Neural progenitor cell (in vitro differentiated cells): Measurements from ENCODE around the gene POLN. TPM values are rescaled to one million over a fixed set of nuclear protein-coding genes. Genes with fewer than 3 reads are reported as not detected.

Experiments
- DNase-seq: peaks from one replicate; pipeline ENCODE4 v3.0.0-alpha.2; 2016; ENCODE audit warnings: low spot score
- H2AFZ ChIP-seq: fragments of 200-600 bp; sonication (generic); replicated peaks from 2 replicates; pipeline ENCODE4 v1.6.1; 2016; ENCODE audit warnings: antibody characterized with exemption
- H3F3A ChIP-seq: fragments of 200-600 bp; sonication (generic); 2 replicates; pipeline ENCODE4 v1.6.1; 2016; ENCODE audit warnings: antibody characterized with exemption, low read depth
- H3K27ac ChIP-seq: fragments of 200-600 bp; sonication (generic); 2 replicates; pipeline ENCODE4 v1.5.1; 2016; ENCODE audit warnings: mild to moderate bottlenecking
- H3K27me3 ChIP-seq: fragments of 200-600 bp; sonication (generic); 2 replicates; pipeline ENCODE4 v1.6.1; 2016; ENCODE audit warnings: mild to moderate bottlenecking, moderate library complexity
- H3K36me3 ChIP-seq: fragments of 200-600 bp; sonication (generic); 2 replicates; pipeline ENCODE4 v1.5.1; 2016
- H3K4me1 ChIP-seq: fragments of 200-600 bp; sonication (generic); 2 replicates; pipeline ENCODE4 v1.6.1; 2016; ENCODE audit warnings: mixed run types
- H3K4me2 ChIP-seq: fragments of 200-600 bp; sonication (generic); 2 replicates; pipeline ENCODE4 v1.6.1; 2016
- H3K4me3 ChIP-seq: fragments of 200-600 bp; sonication (generic); 2 replicates; pipeline ENCODE4 v1.5.1; 2016
- H3K79me2 ChIP-seq: fragments of 200-600 bp; sonication (generic); 2 replicates; pipeline ENCODE4 v1.6.1; 2016; ENCODE audit warnings: low read depth
- H3K9ac ChIP-seq: fragments of 200-600 bp; sonication (generic); 2 replicates; pipeline ENCODE4 v1.6.1; 2016
- H3K9me3 ChIP-seq: fragments of 200-600 bp; sonication (generic); 2 replicates; pipeline ENCODE4 v1.5.1; 2016; ENCODE audit warnings: low read depth
- H4K20me1 ChIP-seq: fragments of 200-600 bp; sonication (generic); 2 replicates; pipeline ENCODE4 v1.6.1; 2016; ENCODE audit warnings: low read depth
- H3K27ac Mint-ChIP-seq: 3 replicates; pipeline ENCODE4 v1.8.0; 2021; ENCODE audit warnings: mixed read lengths
- H3K27me3 Mint-ChIP-seq: 2 replicates; pipeline ENCODE4 v1.8.0; 2022; ENCODE audit warnings: low read depth, mild to moderate bottlenecking, inconsistent platforms, moderate library complexity, mixed read lengths; ENCODE audit not compliant: insufficient read depth
- H3K36me3 Mint-ChIP-seq: 3 replicates; pipeline ENCODE4 v1.8.0; 2021; ENCODE audit warnings: mixed read lengths
- H3K4me1 Mint-ChIP-seq: 3 replicates; pipeline ENCODE4 v1.8.0; 2021; ENCODE audit warnings: mixed read lengths
- H3K4me3 Mint-ChIP-seq: 3 replicates; pipeline ENCODE4 v1.8.0; 2021; ENCODE audit warnings: mild to moderate bottlenecking, moderate library complexity, mixed read lengths
- H3K9me3 Mint-ChIP-seq: 3 replicates; pipeline ENCODE4 v1.8.0; 2020; ENCODE audit warnings: mixed read lengths
- CTCF ChIP-seq: fragments of 200-600 bp; sonication (generic); IDR thresholded peaks from 2 replicates; pipeline ENCODE4 v1.5.1; 2017; ENCODE audit warnings: antibody characterized with exemption, mild to moderate bottlenecking
- EZH2 ChIP-seq: fragments of 200-600 bp; sonication (generic); IDR thresholded peaks from 2 replicates; pipeline ENCODE4 v1.6.1; 2017; ENCODE audit warnings: antibody characterized with exemption, mild to moderate bottlenecking, moderate library complexity
- EZH2phosphoT487 ChIP-seq: fragments of 200-600 bp; sonication (generic); IDR thresholded peaks from 2 replicates; pipeline ENCODE4 v1.6.1; 2017; ENCODE audit warnings: antibody characterized with exemption
- total RNA-seq: library from RNA; depleted of rRNA; stranded (reverse); fragments of >200 nt; gene quantifications from 2 replicates; pipeline ENCODE4 v1.2.3, GENCODE V29; 2015; ENCODE audit warnings: low replicate concordance

The POLN gene
- total RNA-seq, 1 donor from 2014 or later, result 1.7 TPM

- no peak for TF ChIP-seq EZH2phosphoT487
- no peak for TF ChIP-seq CTCF
- TF ChIP-seq EZH2, result no peak
- no peaks in the 10 kb centered on the region for H3K4me1 Mint-ChIP-seq
- H3K79me2 ChIP-seq, result no peaks in the 10 kb centered on the region
Observed at GRCh38 chr4:2193326-2193725, 48.6 kb downstream of the POLN start.

GRCh38 chr4:2186865-2187172, 55.1 kb downstream of the POLN start:
- Histone ChIP-seq H3K27me3 (no peaks in the 10 kb centered on the region), H3K36me3 (no peaks in the 10 kb centered on the region), H3K4me3 (no peak overlapping the region), H3K27ac (no peak overlapping the region), H3K79me2 (no peaks in the 10 kb centered on the region), H2AFZ (no peak overlapping the region), H3F3A (no peaks in the 10 kb centered on the region), H3K9ac (no peak overlapping the region), H3K4me1 (no peaks in the 10 kb centered on the region), H3K4me2 (no peak overlapping the region), H3K9me3 (peaks cover 6% of the 10 kb centered on the region), H4K20me1 (no peaks in the 10 kb centered on the region)
- no peak for DNase-seq
- TF ChIP-seq EZH2phosphoT487, result no peak
- TF ChIP-seq CTCF, result no peak
- TF ChIP-seq EZH2, result no peak
- H3K4me3 Mint-ChIP-seq, result no peak overlapping the region
- H3K27me3 Mint-ChIP-seq, result no peaks in the 10 kb centered on the region
- no peak overlapping the region for H3K27ac Mint-ChIP-seq
- peaks cover 3% of the 10 kb centered on the region for H3K36me3 Mint-ChIP-seq
- peaks cover 28% of the 10 kb centered on the region for H3K9me3 Mint-ChIP-seq
- no peaks in the 10 kb centered on the region for H3K4me1 Mint-ChIP-seq

More at GRCh38 chr4:2193326-2193725, 48.6 kb downstream of the POLN start:
- no peak overlapping the region for H3K4me2 ChIP-seq
- no peak overlapping the region for H3K27ac ChIP-seq
- no peak overlapping the region for H2AFZ ChIP-seq
- no peak overlapping the region for H3K4me3 ChIP-seq
- no peak overlapping the region for H3K9ac ChIP-seq
- no peaks in the 10 kb centered on the region for H3K36me3 Mint-ChIP-seq
- H3F3A ChIP-seq, result no peaks in the 10 kb centered on the region
- no peaks in the 10 kb centered on the region for H3K9me3 ChIP-seq
- DNase-seq, result no peak
- H4K20me1 ChIP-seq, result no peaks in the 10 kb centered on the region
- H3K27me3 ChIP-seq, result no peaks in the 10 kb centered on the region
- H3K27me3 Mint-ChIP-seq, result no peaks in the 10 kb centered on the region
- no peak overlapping the region for H3K27ac Mint-ChIP-seq
- no peaks in the 10 kb centered on the region for H3K4me1 ChIP-seq
- no peak overlapping the region for H3K4me3 Mint-ChIP-seq
- H3K9me3 Mint-ChIP-seq, result peaks cover 3% of the 10 kb centered on the region
- no peaks in the 10 kb centered on the region for H3K36me3 ChIP-seq

- TF ChIP-seq EZH2 (no peak), CTCF (peak; percentile 71)
- Mint-ChIP-seq H3K4me3 (no peak overlapping the region), H3K27ac (no peak overlapping the region), H3K9me3 (peaks cover 31% of the 10 kb centered on the region), H3K4me1 (no peaks in the 10 kb centered on the region), H3K27me3 (peaks cover 2% of the 10 kb centered on the region), H3K36me3 (peaks cover 5% of the 10 kb centered on the region)
- H3K27me3 ChIP-seq, result no peaks in the 10 kb centered on the region
- no peak overlapping the region for H3K27ac ChIP-seq
- H3K9ac ChIP-seq, result no peak overlapping the region
- H2AFZ ChIP-seq, result no peak overlapping the region
- no peaks in the 10 kb centered on the region for H4K20me1 ChIP-seq
- no peaks in the 10 kb centered on the region for H3F3A ChIP-seq
- peaks cover 6% of the 10 kb centered on the region for H3K9me3 ChIP-seq
- no peaks in the 10 kb centered on the region for H3K79me2 ChIP-seq
- no peaks in the 10 kb centered on the region for H3K4me1 ChIP-seq
- H3K4me3 ChIP-seq, result no peak overlapping the region
- no peak overlapping the region for H3K4me2 ChIP-seq
- peak; percentile 76 for DNase-seq
- H3K36me3 ChIP-seq, result no peaks in the 10 kb centered on the region
Observed at GRCh38 chr4:2186133-2186864, 55.6 kb downstream of the POLN start.
